Measurements from ENCODE around the gene VAT1L.

DNA sequence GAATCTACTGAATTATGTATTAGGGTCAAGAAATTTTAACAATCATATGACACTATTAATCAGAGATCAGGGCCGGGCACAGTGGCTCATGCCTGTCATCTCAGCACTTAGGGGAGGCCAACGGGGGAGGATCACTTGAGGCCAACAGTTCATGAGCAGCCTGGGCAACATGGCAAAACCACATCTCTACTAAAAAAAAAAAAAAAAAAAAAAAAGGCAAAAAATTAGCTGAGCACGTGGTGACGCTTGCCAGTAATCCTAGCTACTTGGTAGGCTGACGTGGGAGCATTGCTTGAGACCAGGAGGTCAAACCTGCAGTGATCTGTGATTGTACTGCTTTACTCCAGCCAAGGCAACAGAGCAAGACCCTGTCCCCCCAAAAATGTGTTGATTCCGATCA is 181.5 kb downstream of the VAT1L start:
- TF ChIP-seq, protein P1, sequence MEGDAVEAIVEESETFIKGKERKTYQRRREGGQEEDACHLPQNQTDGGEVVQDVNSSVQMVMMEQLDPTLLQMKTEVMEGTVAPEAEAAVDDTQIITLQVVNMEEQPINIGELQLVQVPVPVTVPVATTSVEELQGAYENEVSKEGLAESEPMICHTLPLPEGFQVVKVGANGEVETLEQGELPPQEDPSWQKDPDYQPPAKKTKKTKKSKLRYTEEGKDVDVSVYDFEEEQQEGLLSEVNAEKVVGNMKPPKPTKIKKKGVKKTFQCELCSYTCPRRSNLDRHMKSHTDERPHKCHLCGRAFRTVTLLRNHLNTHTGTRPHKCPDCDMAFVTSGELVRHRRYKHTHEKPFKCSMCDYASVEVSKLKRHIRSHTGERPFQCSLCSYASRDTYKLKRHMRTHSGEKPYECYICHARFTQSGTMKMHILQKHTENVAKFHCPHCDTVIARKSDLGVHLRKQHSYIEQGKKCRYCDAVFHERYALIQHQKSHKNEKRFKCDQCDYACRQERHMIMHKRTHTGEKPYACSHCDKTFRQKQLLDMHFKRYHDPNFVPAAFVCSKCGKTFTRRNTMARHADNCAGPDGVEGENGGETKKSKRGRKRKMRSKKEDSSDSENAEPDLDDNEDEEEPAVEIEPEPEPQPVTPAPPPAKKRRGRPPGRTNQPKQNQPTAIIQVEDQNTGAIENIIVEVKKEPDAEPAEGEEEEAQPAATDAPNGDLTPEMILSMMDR (conservative IDR thresholded peaks at IDR 0.05 in 1 of 2, IDR thresholded peaks at IDR 0.05 in 1 of 2; ENCODE audit: low read depth in 1 of 2, low read length in 2 of 2) = no peak
- TF ChIP-seq EZH2 (IDR thresholded peaks at IDR 0.05; ENCODE audit: low read length, missing control alignments) = no peak
